Hindlimb muscle (tissue), 1 donor: ENCODE measurements around the gene SLC22A16. TPM values are rescaled to one million over a fixed set of nuclear protein-coding genes. Genes with fewer than 3 reads are reported as not detected.

Experiments used
- DNase-seq: peaks from one replicate; pipeline ENCODE4 v3.0.0-alpha.2; 2013
- polyA plus RNA-seq: library from polyadenylated mRNA; unstranded; fragments of 120-200 nt; gene quantifications from one replicate; pipeline ENCODE4 v1.2.1, GENCODE V29; 2013; ENCODE audit not compliant: insufficient read length

Gene SLC22A16
- polyA plus RNA-seq, 1 donor = 0.45 TPM

DNA sequence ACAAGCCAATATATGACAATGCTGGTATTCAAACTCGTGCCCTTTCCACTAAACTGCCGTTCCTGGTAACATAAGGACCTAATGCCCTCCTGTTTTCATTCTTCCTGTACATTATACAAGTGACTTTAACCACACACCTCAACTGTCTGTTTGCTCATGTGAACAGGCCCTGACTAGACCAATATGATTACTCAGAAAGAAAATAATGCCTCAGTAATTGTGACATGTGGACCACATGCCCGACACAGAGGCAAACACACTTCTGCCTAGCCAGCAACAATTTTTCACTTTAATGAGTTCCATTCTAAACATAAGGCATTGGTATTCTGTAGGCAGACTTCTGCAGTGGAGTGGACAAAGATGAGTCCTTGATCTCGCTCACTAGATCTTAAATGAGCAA, 30.0 kb downstream of the SLC22A16 start:
- no peak for DNase-seq

DNA sequence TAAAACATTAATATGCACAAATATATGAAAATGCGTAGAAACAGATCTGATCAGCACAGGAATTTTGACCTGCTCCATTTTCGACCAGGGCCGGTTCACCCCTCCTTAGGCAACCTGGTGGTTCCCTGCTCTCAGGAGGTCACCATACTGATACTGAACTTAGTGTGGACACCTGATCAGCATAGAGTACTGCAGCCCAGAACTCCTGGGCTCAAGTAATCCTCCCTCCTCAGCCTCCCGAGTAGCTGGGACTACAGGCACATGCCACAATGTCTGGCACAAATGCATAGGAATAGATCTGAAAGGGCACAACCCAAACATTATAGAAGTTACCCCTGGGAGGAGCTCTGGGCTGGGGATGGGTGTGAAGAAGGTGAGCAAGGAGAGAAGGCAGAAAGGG, 36.4 kb downstream of the SLC22A16 start:
- DNase-seq = no peak

DNA sequence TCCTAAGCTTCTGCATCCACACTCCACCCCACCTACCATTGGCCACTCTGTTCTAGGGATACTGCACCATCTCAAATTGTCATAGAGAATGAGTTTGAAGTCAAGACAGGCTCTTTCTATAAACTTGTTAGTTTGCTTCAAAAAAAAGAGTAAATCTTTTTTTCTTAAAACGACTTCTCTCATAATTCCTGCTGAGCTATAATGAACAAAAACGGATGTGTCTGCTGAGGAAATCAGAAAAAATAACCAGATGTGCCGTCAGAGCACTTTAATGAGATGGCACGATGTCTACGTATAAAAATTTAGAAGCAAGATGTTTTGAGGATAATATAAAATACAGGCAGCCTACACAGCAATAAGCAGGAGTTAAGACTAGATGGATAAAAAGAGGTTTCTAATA, 37.1 kb downstream of the SLC22A16 start:
- no peak for DNase-seq

DNA sequence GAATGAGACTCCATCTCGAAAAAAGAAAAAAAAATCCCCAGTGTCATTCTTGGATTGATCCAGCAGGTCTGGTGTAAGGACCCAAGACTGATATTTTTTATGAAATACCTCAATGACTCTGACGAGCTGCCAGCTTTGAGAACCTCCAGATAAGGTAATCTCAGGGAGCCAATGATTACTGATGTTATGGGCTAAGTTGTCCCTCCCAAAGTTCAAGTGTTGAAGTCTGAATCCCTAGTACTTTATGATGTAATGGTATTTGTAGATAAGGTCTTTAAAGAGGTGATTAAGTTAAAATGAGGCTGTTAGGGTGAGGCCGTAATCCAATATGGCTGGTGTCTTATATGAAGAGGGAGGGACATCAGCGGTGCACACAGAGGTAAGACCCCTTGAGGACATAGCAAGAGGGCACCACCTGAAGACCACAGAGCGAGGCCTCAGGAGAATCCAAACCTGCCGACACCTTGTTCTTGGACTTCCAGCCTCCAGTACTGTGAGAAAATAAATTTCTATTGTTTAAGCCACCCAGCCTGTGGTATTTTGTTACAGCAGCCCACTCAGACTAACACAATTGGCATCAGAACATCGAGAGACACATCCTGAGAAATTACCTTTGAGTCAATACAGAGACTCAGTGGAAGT, 41.3 kb downstream of the SLC22A16 start:
- DNase-seq = no peak

DNA sequence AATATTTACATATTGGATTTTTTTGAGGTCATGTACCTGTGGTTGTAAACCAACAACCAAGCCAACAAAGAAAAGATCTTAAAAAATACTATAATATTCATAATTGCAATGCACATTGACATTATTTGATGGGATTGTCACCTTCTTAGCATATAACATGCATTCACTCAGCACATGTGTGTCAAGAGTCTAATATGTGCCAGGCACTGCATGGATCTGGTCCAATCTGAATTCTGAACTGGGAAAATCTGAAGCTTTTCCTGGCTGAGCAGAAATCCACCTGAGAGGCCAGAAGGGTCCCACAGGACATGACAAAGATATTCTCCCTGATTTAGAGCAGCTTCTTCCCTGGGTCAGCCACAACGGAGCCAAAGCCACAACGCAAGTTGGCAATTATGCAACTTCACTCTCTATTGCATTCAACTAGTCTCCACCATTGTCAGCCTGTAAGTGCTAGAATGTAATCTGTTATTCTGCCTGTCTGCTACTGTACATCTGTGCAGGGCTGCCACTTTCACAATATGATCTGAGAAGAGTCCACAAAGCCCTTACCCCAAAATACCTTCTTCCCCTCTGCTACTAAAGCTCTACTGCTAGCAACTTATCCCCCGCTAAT, 44.0 kb downstream of the SLC22A16 start:
- DNase-seq = no peak

DNA sequence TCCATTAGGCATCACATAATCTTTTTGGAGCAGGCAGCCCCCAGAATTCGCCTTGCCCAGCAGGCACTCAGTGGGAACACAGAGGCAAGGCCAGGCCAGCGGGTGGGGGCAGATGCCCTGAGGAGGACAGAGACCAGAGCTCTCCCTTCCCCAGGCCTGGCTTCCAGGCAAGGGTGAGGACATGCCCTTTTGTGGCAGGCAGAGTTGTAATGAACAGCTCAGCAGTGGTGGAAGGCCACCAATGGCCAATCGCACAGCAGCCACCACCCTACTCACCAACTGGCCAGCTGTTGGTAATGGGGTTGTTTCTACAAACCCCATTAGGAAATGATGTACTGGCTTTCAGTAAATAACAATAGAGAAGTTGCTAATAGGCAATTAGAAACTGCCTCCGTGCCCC, 45.7 kb downstream of the SLC22A16 start:
- no peak for DNase-seq

DNA sequence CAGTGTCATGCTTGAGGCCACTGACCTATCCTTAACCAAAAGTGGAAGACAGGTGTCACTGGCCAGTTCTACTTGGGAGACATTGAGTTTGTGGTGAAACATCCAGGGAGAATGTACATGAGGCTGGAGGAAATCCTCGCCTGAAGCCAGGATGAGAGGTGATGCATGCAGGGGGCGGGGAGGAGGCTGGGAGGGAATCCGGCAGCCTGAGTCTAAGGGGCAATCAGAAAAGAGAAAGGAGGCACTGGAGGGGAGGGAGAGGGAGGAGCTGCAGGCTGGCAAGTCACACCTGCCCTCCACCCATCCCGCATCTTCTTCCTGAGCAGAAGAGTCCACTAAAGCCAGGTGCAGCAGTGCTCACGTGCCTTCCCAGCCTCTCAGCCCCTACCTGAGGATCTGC, 46.2 kb downstream of the SLC22A16 start:
- DNase-seq = no peak

DNA sequence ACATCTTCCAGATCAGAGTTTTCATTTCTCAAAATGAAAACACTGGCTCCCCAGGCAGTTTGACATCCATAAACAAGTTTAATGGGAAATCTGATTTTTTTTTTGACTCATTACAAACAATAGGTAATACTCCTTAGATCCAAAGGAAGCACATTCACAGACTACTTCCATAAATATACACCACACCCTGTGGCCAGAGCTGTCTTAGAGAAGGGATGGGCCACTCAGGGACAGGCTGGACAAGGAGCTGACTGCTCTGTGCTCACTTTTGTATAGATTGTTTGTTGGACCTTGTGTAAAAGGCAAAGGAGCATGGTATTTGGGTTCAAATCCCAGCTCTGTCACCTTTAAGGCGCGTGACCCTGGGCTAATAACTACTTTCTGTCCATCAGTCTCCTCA, 48.3 kb downstream of the SLC22A16 start:
- DNase-seq = no peak

DNA sequence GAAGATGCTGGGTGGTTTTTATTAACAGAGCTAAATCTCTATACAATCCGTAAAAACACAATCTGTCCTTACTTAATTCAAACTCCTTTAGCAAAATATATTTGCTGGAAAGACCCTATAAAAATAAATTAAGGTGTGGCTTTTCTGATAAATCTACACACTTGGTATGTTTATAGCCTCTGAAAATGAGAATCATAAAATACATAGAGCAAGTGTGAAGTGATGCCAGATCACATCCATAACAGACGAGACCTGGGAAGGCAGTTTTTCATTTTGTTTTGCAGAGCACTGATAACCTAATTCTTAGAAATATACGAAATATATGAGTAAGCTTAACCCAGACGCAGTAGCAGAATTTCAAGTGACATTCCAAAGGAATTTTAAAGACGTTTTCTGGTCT, 50.6 kb downstream of the SLC22A16 start:
- DNase-seq = no peak

DNA sequence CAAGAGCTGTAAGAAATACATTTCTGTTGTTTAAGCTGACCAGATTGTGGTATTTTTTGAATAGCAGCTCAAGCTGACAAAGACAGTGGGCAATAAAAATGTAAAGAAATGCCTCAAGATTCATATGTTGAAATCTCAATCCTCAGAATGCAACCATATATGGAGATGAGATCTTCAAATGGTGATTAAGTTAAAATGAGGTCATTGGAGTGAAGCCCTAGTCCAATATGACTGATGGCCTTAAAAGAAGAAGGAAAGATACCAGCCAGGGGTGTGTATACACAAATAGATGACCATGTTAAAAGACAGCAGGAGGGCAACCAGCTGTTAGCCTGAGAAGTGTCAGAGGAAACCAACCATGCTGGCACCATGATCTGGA, 54.0 kb downstream of the SLC22A16 start:
- no peak for DNase-seq

DNA sequence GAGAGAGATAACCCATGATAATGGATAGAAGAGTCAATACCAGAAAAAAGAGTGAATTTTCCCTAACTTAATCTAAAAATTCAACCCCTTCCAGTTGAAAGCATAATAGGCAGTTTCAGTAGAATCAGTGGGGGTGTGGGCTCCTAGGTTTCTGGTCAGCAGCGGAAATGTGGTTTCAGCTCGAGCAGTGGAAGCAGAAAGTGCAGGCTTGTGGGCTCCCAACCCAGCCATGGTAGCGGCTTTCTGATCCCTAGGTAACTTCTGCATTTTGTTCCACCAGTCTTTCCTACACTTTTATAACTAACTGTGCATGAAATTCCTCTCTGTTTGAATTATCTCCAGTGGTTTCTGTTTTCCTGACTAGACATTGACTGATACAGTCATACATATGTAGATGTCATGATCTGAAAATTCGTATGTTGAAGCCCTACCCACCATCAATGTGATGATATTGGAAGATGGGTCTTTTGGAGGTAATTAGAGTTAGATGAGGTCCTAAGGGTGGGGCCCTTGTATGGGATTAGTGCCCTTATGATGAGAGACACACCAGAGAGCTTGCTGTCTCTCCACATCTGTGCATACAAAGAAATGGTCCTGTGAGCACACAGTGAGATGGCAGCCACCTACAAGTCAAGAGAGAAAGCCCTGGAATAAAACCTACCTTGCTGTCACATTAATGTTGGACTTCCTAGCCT, 54.5 kb downstream of the SLC22A16 start:
- DNase-seq = no peak

DNA sequence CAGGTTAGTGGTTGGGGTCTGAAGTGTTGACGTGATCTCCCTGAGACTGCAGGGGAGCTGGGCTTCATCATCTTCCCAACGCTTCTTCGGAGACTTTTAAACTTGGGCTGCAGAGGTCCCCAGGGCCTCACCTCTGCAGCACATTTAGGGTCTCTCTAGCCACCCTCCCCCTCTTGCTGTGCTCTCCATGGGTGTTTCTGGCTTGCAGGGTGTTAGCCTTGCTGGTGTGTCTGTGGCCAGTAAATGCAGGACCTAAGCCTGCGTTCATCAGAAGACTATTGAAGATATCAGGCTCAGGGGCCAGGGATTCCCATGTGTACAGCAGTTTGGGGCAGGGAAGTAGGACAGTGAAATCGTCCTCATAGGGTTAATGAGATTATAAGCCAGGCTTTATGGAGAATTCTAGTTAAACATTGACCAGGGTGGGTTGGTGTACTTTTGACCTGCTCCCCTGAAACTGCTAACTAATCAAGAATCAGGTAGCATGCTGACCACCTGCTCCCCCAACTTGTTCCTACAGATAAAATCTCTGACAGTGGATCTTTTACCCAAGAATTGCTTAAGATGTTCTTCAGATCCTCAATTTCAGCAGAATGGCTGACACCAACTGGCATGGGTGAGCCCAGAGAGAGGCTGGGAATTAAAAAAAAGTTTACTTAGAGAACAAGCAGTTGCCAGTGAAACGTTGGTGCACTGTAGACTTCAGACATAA, 57.2 kb downstream of the SLC22A16 start:
- DNase-seq = no peak

DNA sequence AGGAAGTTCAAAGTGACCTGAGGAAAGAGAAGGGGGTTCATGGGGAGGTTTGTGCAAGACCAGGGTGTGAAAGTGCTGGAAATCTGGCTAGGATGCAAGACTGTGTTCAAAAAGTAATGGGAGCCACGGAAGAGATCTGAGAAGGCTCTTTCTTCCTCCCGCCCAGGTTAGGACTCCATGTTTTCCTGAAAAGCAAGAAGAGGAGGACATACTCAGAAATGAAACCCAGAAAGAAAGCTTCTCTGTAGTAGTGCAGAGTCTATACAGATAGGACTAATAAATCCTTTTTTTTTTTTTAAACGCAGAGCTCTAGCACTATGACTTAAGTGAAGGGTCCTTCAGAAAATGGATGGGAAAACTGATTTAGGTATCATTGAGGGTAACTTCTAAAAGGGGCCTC, 57.8 kb downstream of the SLC22A16 start:
- DNase-seq = no peak

DNA sequence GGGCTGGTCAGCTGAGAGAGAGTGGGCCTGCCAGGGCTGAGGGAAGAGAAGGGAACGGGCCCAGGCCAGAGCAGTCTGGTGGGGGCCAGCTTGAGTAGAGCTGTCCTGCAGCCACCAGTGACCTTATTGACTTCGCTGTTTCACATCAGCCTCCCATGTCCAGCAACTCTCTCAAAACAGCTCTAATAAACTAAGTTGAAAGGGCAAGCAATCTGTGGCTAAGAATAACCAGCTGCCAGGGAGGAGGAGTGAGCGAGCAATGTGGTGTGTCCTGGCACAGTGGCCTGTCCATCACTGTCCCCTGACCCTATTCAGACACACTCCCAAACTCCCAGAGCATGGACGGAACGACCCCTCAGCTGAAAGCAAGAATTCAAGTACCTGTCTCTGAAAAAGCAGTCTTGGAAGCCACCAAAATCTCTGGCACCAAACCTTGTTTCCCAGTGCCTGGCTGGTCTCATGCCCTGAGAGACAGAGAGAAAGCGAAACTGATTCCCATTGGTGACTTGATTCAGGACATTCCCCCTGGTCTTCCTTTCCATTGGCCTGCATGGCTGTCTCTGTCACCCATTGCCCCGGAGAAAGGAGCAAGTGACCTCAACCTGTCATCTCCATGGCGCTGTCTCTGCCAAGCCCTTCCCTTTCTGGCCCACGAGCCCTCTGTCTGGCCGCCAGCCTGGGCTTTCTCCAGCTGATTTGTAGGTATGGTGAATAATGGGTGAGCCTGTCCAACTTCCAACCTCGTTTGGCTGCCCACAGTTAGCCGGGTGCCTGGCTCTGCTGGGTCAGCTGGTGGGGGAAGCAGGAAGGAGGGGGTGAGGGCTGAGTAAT, 61.1 kb downstream of the SLC22A16 start, which contains the start of gene DDO:
Gene DDO, minus strand, starts transcription at position 490 of the 831 bp plus-strand sequence. CDS start 2,113 bp downstream, outside the sequence.
- no peak for DNase-seq

DNA sequence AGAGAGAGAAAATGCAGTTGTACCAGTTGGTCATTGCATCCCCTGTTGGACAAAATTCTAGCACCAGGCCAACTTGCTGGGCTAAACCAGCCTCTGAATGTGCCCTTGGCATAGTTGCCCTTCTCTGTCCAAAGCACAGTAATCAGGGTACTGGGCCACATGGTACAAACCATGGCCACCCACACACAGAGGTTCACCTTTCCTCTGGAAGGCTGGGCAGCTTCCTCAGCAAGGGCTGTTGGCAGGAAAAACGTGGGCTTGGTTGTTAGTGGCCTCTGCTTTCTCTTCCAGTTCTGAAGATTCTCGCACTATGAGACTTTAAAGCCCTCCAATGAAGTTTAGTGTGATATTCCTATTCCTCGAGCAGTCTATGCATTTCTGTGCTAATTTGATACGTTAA, 61.7 kb downstream of the SLC22A16 start:
- no peak for DNase-seq

DNA sequence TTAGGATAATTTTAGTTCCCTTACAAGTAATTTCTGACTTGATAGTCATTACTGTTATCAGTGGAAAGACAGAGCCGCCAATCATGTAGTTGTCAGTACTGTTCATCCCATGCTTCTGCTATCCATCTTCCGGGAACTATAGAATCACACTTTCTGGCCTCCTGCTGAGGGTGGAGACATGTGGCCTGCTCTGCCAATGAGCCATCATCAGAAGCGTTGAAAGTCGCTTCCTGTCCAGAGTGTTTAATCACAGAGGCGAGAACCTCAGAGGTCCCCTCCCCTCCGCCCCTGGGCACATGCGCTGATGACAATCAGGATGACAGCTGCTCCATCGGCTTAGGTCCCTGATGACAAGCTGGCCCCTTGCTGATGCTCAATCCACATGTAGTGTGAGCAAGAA, 64.1 kb downstream of the SLC22A16 start:
- no peak for DNase-seq

DNA sequence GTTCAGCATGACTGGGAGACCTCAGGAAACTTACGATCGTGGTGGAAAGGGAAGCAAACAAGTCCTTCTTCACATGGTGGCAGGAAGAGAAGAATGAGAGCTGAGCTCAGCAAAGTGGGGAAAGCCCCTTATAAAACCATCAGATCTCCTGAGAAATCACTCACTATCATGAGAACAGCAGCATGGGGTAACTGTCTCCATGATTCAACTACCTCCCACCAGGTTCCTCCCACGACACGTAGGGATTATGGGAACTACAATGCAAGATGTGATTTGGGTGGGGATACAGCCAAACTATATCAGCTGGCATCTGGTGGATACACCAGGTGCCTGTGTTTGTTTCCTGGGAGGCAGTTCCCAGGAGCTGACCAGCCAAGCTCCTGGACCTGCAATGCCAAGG, 65.9 kb downstream of the SLC22A16 start:
- DNase-seq = no peak

DNA sequence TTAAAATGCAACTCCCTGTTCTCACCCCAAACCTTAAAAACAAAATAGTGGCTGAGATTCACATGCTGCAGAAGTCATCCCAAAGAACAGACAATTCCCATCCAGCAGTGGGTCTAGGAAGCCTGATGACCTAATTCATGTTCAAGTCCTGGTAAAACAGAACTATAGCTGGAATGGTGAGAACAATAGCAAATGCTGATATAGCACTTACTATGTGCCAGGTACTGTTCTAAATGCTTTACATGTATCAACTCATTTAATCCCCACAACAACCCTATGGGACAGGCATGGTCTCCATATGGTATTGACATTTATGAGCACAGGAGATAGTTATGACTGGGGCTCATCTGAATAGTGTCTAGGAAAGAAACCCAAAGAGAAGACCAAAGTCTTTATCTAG, 66.6 kb downstream of the SLC22A16 start:
- no peak for DNase-seq

DNA sequence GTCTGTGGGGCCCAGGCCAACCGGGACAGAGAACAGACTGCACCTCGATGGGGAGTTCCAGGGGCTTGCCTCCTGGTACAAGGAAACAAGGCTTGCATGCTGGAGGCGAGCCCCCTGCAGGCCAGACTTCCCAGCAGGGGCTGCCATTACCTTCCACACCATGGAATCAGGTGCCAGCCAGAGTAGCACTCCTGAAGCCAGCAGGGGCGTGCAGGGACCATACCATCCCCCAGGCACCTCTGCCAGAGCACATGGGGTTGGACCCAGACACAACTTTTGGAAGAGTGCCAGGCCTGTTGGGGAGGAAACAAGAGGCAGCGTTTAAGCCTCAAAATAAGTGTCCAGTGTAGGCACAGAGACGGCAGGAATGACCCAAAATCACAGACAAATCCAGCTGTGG, 67.5 kb downstream of the SLC22A16 start:
- DNase-seq = no peak

DNA sequence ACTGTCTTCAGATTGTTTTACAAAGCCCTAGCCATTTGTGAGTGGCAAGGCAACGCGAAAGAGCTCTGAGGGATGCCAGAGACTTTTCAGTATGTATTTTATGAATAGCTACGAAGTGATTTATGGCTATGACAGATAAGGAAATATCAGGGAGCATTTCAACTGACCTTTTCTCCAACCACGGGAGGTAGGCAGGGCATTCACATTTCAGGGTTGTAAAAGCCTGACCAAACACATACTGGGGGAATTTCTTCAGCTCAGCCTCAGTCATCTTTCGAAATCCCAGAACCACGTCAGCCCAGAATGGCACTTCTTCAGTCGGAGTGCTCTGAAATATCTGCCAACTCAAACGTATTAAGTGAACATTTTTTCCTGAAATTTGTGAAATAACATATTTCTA, 71.8 kb downstream of the SLC22A16 start:
- no peak for DNase-seq

DNA sequence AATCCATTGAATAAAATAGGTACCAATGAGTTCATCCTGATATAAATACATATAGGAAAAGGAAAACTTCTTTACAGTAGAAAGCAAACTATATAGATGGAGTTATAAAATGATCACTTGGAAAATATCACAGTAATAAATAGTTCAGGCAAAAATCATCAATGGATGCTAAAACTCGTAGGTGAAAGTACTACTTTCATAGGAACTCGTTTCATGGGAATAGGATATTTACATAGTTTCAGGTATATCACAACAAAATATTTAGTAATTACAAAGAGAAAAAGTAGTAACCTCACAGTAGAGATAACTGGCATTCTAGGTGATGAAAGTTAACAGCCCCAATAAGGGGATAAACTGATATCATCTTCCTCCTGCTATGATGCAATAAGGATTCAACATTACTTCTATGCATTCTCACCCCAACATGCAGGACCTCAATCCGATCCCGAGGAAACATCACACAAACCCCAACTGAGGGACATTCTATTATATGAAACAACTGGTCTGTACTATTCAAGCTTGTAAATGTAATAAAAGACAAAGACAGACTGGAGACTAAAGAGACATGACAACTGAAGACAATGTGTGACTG, 74.7 kb downstream of the SLC22A16 start:
- no peak for DNase-seq

DNA sequence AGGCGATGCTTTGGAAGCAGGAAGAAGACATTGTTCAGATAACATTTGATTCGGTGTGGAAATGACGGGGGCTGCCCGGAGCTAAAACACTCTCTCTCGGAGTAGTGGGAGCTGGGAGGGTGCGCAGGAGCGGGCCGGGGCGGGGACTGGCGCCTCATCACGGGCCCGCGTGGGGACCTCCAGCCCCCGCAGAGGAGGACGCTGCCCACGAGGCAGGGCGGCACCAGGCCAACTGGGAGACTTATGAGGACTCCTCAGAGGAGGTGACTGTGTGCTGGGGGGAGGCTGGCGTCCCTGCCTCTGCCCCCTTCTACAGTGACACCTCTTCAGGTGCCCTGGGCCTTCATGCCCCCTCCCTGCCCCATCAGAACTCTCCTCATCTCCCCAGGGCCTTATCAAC, 76.2 kb downstream of the SLC22A16 start:
- DNase-seq = no peak
